GM13977 (cell line): Measurements from ENCODE around the gene TLCD3B.
"Not testable (repeated sequence)": the region's sequence is repeated elsewhere in the genome, so short reads cannot be mapped to it uniquely, and the experiment has no call there.

Experiments used
- DNase-seq: peaks from one replicate; pipeline ENCODE4 v3.0.0; 2012; ENCODE audit warnings: low spot score
- in situ Hi-C: fragments of 300-500 bp; cut with MboI; formaldehyde crosslinking; loops from one replicate; pipeline ENCODE4 v1.12.0; 2022; ENCODE audit warnings: low sequenced_read_pairs, low pct_unique_long_range_greater_than_20kb, mixed read lengths, inconsistent platforms; ENCODE audit not compliant: unreplicated experiment
- TF ChIP-seq, protein P1 (sequence below): IDR thresholded peaks from 2 replicates; pipeline ENCODE4 v1.5.1; 2012; ENCODE audit warnings: mild to moderate bottlenecking, control low read depth; ENCODE audit not compliant: insufficient read depth; ENCODE audit errors: extremely low read depth, missing control alignments

The TLCD3B gene

DNA sequence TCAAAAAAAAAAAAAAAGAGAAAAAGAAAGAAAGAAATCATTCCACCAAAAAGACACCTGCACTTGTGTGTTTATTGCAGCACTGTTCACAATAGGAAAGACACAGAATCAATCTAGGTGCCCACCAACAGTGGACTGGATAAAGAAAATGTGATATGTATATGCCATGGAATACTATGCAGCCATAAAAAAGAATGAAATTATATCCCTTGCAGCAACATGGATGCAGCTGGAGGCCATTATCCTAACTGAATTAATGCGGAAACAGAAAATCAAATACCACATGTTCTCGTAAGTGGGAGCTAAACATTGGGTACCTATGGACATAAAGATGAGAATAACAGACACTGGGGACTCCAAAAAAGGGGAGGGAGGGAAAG lies 13.8 kb downstream of the TLCD3B start:
- DNase-seq, result no peak
- in situ Hi-C loops, result no loop called here
- TF ChIP-seq, protein P1, sequence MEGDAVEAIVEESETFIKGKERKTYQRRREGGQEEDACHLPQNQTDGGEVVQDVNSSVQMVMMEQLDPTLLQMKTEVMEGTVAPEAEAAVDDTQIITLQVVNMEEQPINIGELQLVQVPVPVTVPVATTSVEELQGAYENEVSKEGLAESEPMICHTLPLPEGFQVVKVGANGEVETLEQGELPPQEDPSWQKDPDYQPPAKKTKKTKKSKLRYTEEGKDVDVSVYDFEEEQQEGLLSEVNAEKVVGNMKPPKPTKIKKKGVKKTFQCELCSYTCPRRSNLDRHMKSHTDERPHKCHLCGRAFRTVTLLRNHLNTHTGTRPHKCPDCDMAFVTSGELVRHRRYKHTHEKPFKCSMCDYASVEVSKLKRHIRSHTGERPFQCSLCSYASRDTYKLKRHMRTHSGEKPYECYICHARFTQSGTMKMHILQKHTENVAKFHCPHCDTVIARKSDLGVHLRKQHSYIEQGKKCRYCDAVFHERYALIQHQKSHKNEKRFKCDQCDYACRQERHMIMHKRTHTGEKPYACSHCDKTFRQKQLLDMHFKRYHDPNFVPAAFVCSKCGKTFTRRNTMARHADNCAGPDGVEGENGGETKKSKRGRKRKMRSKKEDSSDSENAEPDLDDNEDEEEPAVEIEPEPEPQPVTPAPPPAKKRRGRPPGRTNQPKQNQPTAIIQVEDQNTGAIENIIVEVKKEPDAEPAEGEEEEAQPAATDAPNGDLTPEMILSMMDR, result no peak

DNA sequence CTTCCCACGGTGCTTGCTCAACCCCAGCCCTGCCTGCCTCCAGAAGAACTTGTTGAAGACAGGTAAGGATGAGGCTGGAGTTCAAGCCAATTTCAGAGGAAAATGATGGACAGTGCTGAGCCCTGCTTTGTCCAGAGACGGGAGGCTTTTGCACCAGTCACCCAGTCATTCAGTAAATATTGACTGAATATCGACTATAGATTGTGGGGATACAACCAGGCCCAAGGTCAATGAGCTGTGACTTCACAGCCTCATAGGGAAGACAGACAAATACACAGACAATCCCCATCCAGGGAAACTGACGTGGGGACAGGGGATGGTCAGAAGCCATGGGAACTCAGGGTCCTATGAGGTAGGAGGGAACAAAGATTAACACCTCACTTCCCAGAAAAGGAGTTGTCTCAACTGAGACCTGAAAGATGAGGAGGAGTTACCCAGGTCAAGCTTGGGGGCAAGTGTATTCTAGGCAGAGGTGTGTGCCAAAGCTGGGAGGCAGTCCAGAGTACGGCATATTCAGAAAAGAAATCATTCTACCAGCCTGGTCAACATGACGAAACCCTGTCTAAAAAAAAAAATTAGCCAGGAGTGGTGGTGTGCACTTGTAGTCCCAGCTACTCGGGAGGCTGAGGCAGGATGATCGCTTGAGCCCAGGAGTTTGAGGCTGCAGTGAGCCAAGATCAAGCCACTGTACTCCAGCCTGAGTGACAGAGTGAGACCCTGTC lies 14.4 kb downstream of the TLCD3B start:
- in situ Hi-C loops, result no loop called here
- TF ChIP-seq, protein P1, result no peak

DNA sequence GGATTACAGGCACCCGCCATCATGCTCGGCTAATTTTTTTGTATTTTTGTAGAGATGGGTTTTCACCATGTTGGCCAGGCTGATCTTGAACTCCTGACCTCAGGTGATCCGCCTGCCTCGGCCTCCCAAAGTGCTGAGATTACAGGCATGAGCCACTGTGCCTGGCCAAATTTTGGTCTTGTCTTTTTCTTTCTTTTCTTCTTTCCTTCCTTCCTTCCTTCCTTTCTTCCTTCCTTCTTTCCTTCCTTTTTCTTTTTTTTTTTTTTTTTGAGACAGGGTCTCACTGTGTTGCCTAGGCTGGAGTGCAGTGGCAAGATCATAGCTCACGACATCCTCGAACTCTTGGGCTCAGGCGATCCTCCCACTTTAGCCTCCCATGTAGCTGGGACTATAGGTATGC lies 15.6 kb downstream of the TLCD3B start:
- in situ Hi-C loops, DNase-seq: not testable (repeated sequence)

More for the DNA sequence above, 14.4 kb downstream of the TLCD3B start:
- no peak for DNase-seq

DNA sequence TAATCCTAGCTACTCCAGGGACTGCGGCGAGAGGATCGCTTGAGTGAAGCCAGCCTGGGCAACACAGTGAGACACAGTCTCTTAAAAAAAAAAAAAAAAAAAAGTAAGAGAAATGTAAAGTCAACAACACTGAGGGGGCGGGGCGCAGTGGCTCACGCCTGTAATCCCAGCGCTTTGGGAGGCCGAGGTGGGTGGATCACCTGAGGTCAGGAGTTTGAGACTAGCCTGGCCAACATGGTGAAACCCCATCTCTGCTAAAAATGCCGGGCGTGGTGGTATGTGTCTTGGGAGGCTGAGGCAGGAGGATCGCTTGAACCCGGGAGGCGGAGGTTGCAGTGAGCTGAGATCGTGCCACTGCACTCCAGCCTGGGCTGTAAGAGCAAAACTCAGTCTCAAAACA lies 18.5 kb downstream of the TLCD3B start:
- in situ Hi-C loops, DNase-seq: not testable (repeated sequence)

DNA sequence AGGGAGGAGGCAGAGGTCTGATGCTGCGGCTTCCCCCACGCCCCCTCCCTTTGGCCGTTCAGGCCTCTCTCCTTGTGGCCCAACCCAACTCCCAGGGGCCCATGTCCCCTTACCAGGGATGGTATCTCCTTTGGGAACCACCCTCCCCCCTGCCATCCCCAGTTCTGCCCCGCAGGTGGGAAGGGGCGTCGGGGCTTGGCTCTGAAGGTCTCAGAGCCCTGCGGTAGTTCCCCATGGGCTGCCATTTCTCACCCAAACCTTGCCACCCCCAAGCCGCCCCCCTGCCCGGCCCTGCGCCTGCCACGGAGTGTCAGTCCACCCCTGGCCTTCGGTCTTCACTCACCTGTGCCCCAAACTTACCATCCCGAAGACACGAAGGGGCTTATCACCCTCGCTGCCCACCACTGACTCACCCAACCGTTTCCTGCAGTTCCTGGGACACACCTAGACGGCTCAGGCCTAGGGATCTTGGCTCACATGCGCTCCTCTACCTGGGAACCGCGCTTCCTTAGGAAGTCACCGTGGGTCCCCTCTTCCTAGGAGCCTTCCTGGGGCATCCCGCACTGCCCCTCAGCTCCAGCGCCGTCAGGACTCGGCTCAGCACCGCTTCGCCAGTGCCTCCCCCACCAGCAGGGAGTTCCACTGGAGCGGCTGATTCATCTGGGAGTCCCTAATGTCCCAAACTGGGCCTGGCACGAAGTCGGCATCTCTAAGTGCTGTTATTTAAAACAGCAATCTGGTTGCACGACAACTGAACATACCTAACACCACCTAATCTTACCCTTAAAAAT lies 19.2 kb downstream of the TLCD3B start:
- no peak for DNase-seq
- in situ Hi-C loops, result no loop called here
- TF ChIP-seq, protein P1, result no peak

DNA sequence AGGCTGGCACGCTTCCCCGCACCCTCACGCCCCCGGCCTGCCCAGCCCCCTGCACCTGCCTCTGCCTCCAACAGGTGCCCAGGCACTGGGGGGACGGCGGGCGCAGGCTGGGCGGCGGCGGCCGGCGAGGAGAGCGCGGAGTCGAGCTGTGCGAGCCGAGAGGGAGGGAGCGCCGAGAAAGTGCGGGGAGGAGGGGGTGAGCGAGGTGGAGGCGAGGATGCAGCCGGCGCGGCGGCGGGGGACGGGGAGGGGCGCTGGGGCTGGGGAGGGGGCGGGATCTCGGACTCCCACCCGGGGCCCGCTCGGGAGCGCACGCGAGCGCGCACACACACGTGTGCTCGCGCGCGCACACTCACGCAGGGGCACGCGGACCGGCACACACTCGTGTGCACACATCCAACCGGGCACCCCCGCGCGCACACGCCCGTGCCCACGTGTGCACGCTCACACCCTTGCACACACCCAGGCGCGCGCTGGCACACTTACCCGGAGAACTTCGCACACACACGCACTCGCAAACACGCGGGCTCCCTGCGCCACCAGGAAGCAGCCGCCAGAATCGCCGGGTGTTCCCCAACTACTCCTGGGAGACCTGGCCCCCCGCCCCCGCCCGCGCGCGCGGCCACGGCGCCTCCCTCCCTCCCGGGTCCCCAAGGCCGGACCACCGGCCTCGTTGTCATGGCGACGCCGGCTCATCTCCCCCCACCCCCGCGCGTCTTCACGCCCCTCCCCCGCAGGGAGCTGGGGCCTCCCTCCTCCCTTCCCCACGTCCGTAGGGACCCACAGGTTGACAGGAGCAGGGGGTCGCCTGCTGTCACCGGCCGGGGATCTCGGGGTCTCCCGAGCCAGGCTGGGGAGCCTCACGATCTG lies 20.0 kb downstream of the TLCD3B start, which contains the start of gene DOC2A:
DOC2A (minus strand) TSS at position 184 of the 870 bp plus-strand sequence. CDS start 805 bp downstream, outside the sequence.
- in situ Hi-C loops, result no loop called here
- peak; percentile 73 for DNase-seq
- TF ChIP-seq, protein P1, result no peak

DNA sequence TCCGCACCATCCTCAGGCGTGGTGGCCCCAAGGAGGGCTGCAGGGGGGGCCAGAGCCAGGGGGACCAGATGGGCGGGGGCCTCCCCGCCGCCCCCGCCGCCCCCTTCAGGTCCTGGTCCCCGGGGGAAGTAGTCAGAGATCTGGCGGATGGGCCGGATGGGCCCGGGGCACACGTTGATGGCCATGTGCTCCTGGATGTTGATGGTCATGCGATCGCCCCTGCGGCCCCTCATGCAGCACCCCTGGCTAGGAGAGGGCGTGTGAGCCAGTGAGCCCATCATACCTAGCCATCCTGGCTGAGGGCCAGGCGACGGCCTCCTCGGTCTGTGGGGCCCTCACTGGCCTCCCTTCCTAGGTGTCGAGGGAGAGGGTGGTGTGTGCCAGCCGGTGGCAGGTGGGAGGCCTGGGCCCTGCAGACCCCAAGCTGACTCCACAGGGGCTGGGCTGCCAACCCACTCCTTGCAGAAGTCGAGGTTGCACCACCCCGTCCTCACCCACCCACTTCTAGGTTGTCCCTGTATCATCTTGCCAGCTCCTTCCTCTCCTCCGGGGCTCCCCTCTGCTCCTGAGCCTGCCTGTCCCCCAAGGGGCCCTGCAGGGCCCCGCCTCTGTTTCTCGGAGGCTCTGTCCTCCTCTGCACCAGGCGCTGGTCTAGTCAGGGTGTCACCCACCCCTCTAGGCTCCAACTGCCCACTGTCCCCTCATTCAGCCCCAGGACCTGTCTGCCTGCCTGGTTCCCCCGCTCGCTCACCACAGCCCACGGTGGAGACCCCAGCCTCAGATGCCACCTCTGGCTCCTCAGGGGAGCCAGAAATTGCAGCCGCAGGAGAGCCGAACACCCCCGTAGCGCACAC lies 20.9 kb downstream of the TLCD3B start:
- in situ Hi-C loops, result no loop called here
- no peak for DNase-seq
- TF ChIP-seq, protein P1, result no peak
